BLaER1 (cell line): ENCODE measurements around the gene SLC7A10.

Experiments
- H3K27ac ChIP-seq: shearing (Covaris generic); formaldehyde crosslinking; 2 replicates; pipeline ENCODE4 v1.8.1; 2022
- H3K27me3 ChIP-seq: shearing (Covaris generic); formaldehyde crosslinking; 2 replicates; pipeline ENCODE4 v1.8.1; 2022
- H3K36me3 ChIP-seq: shearing (Covaris generic); formaldehyde crosslinking; 2 replicates; pipeline ENCODE4 v1.8.1; 2022
- H3K4me1 ChIP-seq: shearing (Covaris generic); formaldehyde crosslinking; 2 replicates; pipeline ENCODE4 v1.8.1; 2022
- H3K4me2 ChIP-seq: shearing (Covaris generic); formaldehyde crosslinking; 2 replicates; pipeline ENCODE4 v1.8.1; 2022
- H3K4me3 ChIP-seq: shearing (Covaris generic); formaldehyde crosslinking; 2 replicates; pipeline ENCODE4 v1.8.1; 2022
- H3K9ac ChIP-seq: shearing (Covaris generic); formaldehyde crosslinking; 2 replicates; pipeline ENCODE4 v1.8.1; 2022
- H3K9me3 ChIP-seq: shearing (Covaris generic); formaldehyde crosslinking; 2 replicates; pipeline ENCODE4 v1.8.1; 2022
- H4K20me1 ChIP-seq: shearing (Covaris generic); formaldehyde crosslinking; 2 replicates; pipeline ENCODE4 v1.8.1; 2022
- Cebpa-rat ChIP-seq: shearing (Covaris generic); IDR thresholded peaks from 2 replicates; pipeline ENCODE4 v1.8.1; 2022

The SLC7A10 gene

GRCh38 chr19:33255781-33256180 lies 30.1 kb upstream of the SLC7A10 start:
- Histone ChIP-seq H3K4me1 (peaks cover 34% of the 10 kb centered on the region), H3K9ac (no peak overlapping the region), H4K20me1 (no peaks in the 10 kb centered on the region), H3K4me3 (no peak overlapping the region), H3K9me3 (peaks cover 11% of the 10 kb centered on the region; the same call in 1 of the 2 replicates), H3K36me3 (no peaks in the 10 kb centered on the region), H3K27ac (no peak overlapping the region), H3K4me2 (no peak overlapping the region), H3K27me3 (no peaks in the 10 kb centered on the region)
- TF ChIP-seq Cebpa-rat = no peak

- Histone ChIP-seq H3K27ac (no peak overlapping the region), H3K36me3 (no peaks in the 10 kb centered on the region), H3K4me3 (no peak overlapping the region), H3K4me1 (peaks cover 21% of the 10 kb centered on the region), H3K27me3 (no peaks in the 10 kb centered on the region), H3K4me2 (no peak overlapping the region), H3K9me3 (peaks cover 11% of the 10 kb centered on the region; the same call in 1 of the 2 replicates), H4K20me1 (no peaks in the 10 kb centered on the region), H3K9ac (no peak overlapping the region)
- no peak for TF ChIP-seq Cebpa-rat
These were observed 28.7 kb upstream of the SLC7A10 start for GRCh38 chr19:33254245-33254824.

- H3K27me3 ChIP-seq = no peaks in the 10 kb centered on the region
- H3K9me3 ChIP-seq = peaks cover 7% of the 10 kb centered on the region; the same call in 1 of the 2 replicates
- TF ChIP-seq Cebpa-rat = no peak
- no peak overlapping the region for H3K4me2 ChIP-seq
- H3K4me1 ChIP-seq = peaks cover 18% of the 10 kb centered on the region
- H3K4me3 ChIP-seq = no peak overlapping the region
- no peaks in the 10 kb centered on the region for H4K20me1 ChIP-seq
- no peak overlapping the region for H3K27ac ChIP-seq
- no peak overlapping the region for H3K9ac ChIP-seq
- H3K36me3 ChIP-seq = no peaks in the 10 kb centered on the region
These were observed 27.3 kb upstream of the SLC7A10 start for GRCh38 chr19:33252971-33253370.

- Histone ChIP-seq H3K9ac (no peak overlapping the region), H3K4me1 (peaks cover 18% of the 10 kb centered on the region), H3K4me2 (no peak overlapping the region), H3K4me3 (no peak overlapping the region), H3K9me3 (peaks cover 2% of the 10 kb centered on the region; the same call in 1 of the 2 replicates), H3K27me3 (no peaks in the 10 kb centered on the region), H3K36me3 (no peaks in the 10 kb centered on the region), H4K20me1 (no peaks in the 10 kb centered on the region), H3K27ac (no peak overlapping the region)
- no peak for TF ChIP-seq Cebpa-rat
These were observed 26.8 kb upstream of the SLC7A10 start for GRCh38 chr19:33252418-33252962.

- Histone ChIP-seq H3K9me3 (no peaks in the 10 kb centered on the region), H3K4me3 (no peak overlapping the region), H3K4me2 (peak overlapping the region; percentile 50), H3K4me1 (peaks cover 17% of the 10 kb centered on the region), H4K20me1 (no peaks in the 10 kb centered on the region), H3K36me3 (no peaks in the 10 kb centered on the region), H3K27me3 (no peaks in the 10 kb centered on the region), H3K9ac (no peak overlapping the region), H3K27ac (peak overlapping the region; percentile 18; the same call in 1 of the 2 replicates)
- TF ChIP-seq Cebpa-rat = no peak
These were observed 26.0 kb upstream of the SLC7A10 start for GRCh38 chr19:33251526-33252090.

GRCh38 chr19:33251076-33251475 lies 25.4 kb upstream of the SLC7A10 start:
- no peaks in the 10 kb centered on the region for H4K20me1 ChIP-seq
- peak overlapping the region; percentile 18; the same call in 1 of the 2 replicates for H3K27ac ChIP-seq
- H3K4me2 ChIP-seq = peak overlapping the region; percentile 50
- no peak overlapping the region for H3K9ac ChIP-seq
- H3K4me3 ChIP-seq = no peak overlapping the region
- peaks cover 2% of the 10 kb centered on the region for H3K9me3 ChIP-seq
- peaks cover 12% of the 10 kb centered on the region for H3K4me1 ChIP-seq
- H3K27me3 ChIP-seq = no peaks in the 10 kb centered on the region
- no peaks in the 10 kb centered on the region for H3K36me3 ChIP-seq
- TF ChIP-seq Cebpa-rat = no peak

GRCh38 chr19:33250500-33250899 lies 24.9 kb upstream of the SLC7A10 start:
- Histone ChIP-seq H3K4me2 (peak overlapping the region; percentile 50; the same call in 1 of the 2 replicates), H3K4me1 (peaks cover 12% of the 10 kb centered on the region), H4K20me1 (no peaks in the 10 kb centered on the region), H3K36me3 (no peaks in the 10 kb centered on the region), H3K27me3 (no peaks in the 10 kb centered on the region), H3K9ac (no peak overlapping the region), H3K9me3 (peaks cover 7% of the 10 kb centered on the region), H3K27ac (no peak overlapping the region), H3K4me3 (no peak overlapping the region)
- no peak for TF ChIP-seq Cebpa-rat

GRCh38 chr19:33249740-33250366 lies 24.2 kb upstream of the SLC7A10 start:
- H3K36me3 ChIP-seq = no peaks in the 10 kb centered on the region
- TF ChIP-seq Cebpa-rat = no peak
- no peaks in the 10 kb centered on the region for H3K27me3 ChIP-seq
- H3K4me3 ChIP-seq = no peak overlapping the region
- peaks cover 12% of the 10 kb centered on the region for H3K4me1 ChIP-seq
- no peak overlapping the region for H3K9ac ChIP-seq
- H3K9me3 ChIP-seq = peaks cover 7% of the 10 kb centered on the region
- H4K20me1 ChIP-seq = no peaks in the 10 kb centered on the region
- H3K27ac ChIP-seq = no peak overlapping the region
- H3K4me2 ChIP-seq = no peak overlapping the region

GRCh38 chr19:33248954-33249613 lies 23.4 kb upstream of the SLC7A10 start:
- no peaks in the 10 kb centered on the region for H3K36me3 ChIP-seq
- peak; percentile 47; the same call in 1 of the 2 replicates for TF ChIP-seq Cebpa-rat
- H3K9ac ChIP-seq = no peak overlapping the region
- peaks cover 7% of the 10 kb centered on the region for H3K9me3 ChIP-seq
- H3K27me3 ChIP-seq = no peaks in the 10 kb centered on the region
- peaks cover 12% of the 10 kb centered on the region for H3K4me1 ChIP-seq
- no peak overlapping the region for H3K4me2 ChIP-seq
- H4K20me1 ChIP-seq = no peaks in the 10 kb centered on the region
- H3K4me3 ChIP-seq = no peak overlapping the region
- H3K27ac ChIP-seq = no peak overlapping the region
